Left lung (tissue), 10 donors: ENCODE results near the gene KIRREL3. TPM values are rescaled to one million over a fixed set of nuclear protein-coding genes. Genes with fewer than 3 reads are reported as not detected.

ENCODE experiments used
- ATAC-seq: fragments of 200-7000 bp; cut with Tn5 transposase; one replicate; pipeline ENCODE4 v1.9.1; 2020; ENCODE audit warnings: moderate library complexity
- DNase-seq, 4 donors: peaks; one replicate each; pipeline ENCODE4 v3.0.0-alpha.2; 2013 to 2020
- H3K27ac ChIP-seq, 2 donors: fragments of 200-600 bp; sonication (generic) in 1 of 2; one replicate each; pipeline versions ENCODE4 v1.5.0 to v1.8.0; 2020 to 2021
- H3K27me3 ChIP-seq, 2 donors: fragments of 200-600 bp; sonication (generic) in 1 of 2; one replicate each; pipeline versions ENCODE4 v1.5.0 to v1.8.0; 2020 to 2021
- H3K36me3 ChIP-seq, 2 donors: fragments of 200-600 bp; sonication (generic) in 1 of 2; one replicate each; pipeline versions ENCODE4 v1.5.0 to v1.8.0; 2020 to 2021
- H3K4me1 ChIP-seq, 2 donors: fragments of 200-600 bp; one replicate each; pipeline ENCODE4 v1.8.0; 2021
- H3K4me3 ChIP-seq, 2 donors: fragments of 200-600 bp; sonication (generic) in 1 of 2; one replicate each; pipeline versions ENCODE4 v1.5.0 to v1.8.0; 2020 to 2021; ENCODE audit warnings: mild to moderate bottlenecking in 1 of 2
- H3K9me3 ChIP-seq, 2 donors: fragments of 200-600 bp; sonication (generic) in 1 of 2; one replicate each; pipeline versions ENCODE4 v1.5.0 to v1.8.0; 2020 to 2021
- intact Hi-C, 2 donors: fragments of 100-400 bp; cut with DNase I; formaldehyde crosslinking; loops; one replicate each; pipeline versions ENCODE4 v1.11.2 to v1.14.2; 2022
- polyA plus RNA-seq, 6 donors: library from polyadenylated mRNA; unstranded; fragments of 120-200 nt; gene quantifications; one replicate each; pipeline ENCODE4 v1.2.1, GENCODE V29; 2013; ENCODE audit not compliant: insufficient read length in 6 of 6
- total RNA-seq, 2 donors: library from RNA; stranded (reverse); fragmentation: NEBNext Ultra II Directional; extraction: Animal tissue kit (Norgen Biotek cat#: 25700); gene quantifications; one replicate each; pipeline ENCODE4 v1.2.1, GENCODE V29; 2021
- TF ChIP-seq, protein P1 (sequence below), 2 donors: fragments of 200-600 bp; sonication (generic) in 1 of 2; IDR thresholded peaks; one replicate each; pipeline versions ENCODE4 v1.5.0 to v1.8.0; 2021; ENCODE audit warnings: antibody characterized with exemption in 2 of 2
- donor health status: DM: no; HTN: yes; CAD: no.
- donor health status: DM: no; HTN: no; CAD: no.

KIRREL3 gene
- total and polyA plus RNA-seq, 8 donors: 1.6 to 2.5 (median 2.0) TPM; not detected in 2

DNA sequence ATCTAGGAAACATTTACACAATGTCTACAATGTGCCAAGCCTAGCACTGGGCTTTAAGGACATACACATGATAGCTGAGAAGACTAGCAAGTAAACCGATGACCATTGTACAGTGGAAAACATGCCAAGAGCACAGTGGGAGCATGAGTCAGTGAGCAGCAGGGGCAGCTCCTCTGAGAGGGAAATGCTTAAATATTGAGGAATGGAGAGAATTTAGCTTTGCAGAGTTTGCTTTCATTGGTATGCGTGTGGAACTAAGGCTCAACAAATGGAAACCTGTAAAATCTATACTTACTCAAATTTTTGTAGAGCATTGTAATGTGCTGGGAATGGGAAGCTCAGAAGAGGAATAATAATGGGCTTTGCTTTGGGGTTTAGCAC is 362.8 kb downstream of the KIRREL3 start:
- ATAC-seq (peak; percentile 44), DNase-seq (no peak)
- TF ChIP-seq, protein P1, sequence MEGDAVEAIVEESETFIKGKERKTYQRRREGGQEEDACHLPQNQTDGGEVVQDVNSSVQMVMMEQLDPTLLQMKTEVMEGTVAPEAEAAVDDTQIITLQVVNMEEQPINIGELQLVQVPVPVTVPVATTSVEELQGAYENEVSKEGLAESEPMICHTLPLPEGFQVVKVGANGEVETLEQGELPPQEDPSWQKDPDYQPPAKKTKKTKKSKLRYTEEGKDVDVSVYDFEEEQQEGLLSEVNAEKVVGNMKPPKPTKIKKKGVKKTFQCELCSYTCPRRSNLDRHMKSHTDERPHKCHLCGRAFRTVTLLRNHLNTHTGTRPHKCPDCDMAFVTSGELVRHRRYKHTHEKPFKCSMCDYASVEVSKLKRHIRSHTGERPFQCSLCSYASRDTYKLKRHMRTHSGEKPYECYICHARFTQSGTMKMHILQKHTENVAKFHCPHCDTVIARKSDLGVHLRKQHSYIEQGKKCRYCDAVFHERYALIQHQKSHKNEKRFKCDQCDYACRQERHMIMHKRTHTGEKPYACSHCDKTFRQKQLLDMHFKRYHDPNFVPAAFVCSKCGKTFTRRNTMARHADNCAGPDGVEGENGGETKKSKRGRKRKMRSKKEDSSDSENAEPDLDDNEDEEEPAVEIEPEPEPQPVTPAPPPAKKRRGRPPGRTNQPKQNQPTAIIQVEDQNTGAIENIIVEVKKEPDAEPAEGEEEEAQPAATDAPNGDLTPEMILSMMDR (IDR thresholded peaks at IDR 0.05): no peak
- intact Hi-C loops: no loop called here
- Histone ChIP-seq H3K36me3 (no peaks in the 10 kb centered on the region), H3K27ac (no peak overlapping the region), H3K4me3 (no peak overlapping the region), H3K27me3 (peaks cover 0 to 29% of the 10 kb centered on the region in 2 donors), H3K9me3 (no peaks in the 10 kb centered on the region), H3K4me1 (no peaks in the 10 kb centered on the region)

DNA sequence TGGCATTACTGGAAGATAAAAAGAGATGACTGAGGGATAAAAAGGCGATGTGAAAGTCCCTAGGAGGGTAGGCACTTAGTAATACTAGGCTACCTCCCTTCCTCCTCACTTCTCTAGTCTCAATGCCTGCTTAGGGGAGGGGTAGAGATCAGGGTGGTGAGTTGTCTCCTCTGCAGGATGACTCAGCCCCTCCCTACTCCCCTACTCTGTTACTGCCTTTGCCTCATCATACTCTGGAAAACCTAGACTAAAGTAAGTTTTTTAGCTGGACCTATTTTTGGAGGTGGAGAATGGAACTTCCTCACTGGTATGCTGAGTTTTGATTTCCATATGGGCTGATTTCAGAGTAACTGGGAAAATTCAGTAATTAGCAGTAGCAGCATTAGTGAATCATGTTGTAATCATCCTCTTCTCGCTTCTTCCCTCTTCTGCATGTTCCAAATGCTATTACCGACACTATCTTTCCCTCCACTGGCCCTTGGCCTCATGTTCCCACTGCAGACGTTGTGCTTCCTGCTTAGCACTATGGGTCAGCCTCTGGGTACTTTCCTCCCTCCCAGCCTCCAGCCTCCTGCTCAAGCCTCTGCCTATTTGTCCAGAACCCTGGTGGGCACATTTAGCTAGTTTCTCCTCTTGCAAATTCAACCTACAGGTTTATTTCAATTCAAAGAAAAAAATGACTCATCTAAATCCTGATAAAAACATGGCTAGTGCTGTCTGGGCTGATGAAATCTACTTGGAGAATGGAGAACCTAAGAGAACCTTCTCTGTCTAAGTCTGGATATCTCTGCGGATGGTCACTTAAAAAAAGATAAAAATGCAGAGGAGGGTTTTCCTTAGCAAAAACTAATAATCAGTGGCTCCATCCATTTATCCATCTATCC is 363.4 kb downstream of the KIRREL3 start:
- no peak overlapping the region for H3K27ac ChIP-seq
- H3K4me1 ChIP-seq: no peaks in the 10 kb centered on the region
- DNase-seq: no peak
- H3K27me3 ChIP-seq: peaks cover 0 to 29% of the 10 kb centered on the region in 2 donors
- H3K9me3 ChIP-seq: no peaks in the 10 kb centered on the region
- no peak overlapping the region for H3K4me3 ChIP-seq
- intact Hi-C loops: no loop called here
- TF ChIP-seq, protein P1 (IDR thresholded peaks at IDR 0.05): no peak
- ATAC-seq: peak; percentile 48
- no peaks in the 10 kb centered on the region for H3K36me3 ChIP-seq

DNA sequence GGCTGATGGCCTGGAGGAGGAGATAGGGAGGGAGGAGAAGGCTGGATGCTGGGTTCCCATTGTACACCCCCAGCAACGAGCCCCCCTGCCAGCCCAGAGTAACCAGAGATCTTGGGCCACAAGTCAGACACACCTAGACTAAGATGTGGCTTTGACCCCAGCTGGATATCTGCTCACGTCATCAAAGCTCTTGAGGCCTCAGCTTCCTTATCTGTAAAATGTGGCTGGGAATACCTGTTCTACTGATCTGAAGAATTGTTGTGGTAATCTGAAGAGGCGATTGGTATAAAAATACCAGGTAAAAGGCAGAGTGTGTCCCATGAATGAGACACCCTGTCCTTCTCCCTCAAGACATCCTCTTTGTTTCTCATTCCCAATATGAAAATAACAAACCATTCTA is 365.1 kb downstream of the KIRREL3 start:
- TF ChIP-seq, protein P1 (IDR thresholded peaks at IDR 0.05): no peak
- no peak overlapping the region for H3K4me3 ChIP-seq
- H3K27ac ChIP-seq: no peak overlapping the region
- peaks cover 0 to 27% of the 10 kb centered on the region in 2 donors for H3K27me3 ChIP-seq
- H3K36me3 ChIP-seq: no peaks in the 10 kb centered on the region
- ATAC-seq: no peak
- intact Hi-C loops: no loop called here
- H3K4me1 ChIP-seq: no peaks in the 10 kb centered on the region
- no peaks in the 10 kb centered on the region for H3K9me3 ChIP-seq
- DNase-seq: no peak

DNA sequence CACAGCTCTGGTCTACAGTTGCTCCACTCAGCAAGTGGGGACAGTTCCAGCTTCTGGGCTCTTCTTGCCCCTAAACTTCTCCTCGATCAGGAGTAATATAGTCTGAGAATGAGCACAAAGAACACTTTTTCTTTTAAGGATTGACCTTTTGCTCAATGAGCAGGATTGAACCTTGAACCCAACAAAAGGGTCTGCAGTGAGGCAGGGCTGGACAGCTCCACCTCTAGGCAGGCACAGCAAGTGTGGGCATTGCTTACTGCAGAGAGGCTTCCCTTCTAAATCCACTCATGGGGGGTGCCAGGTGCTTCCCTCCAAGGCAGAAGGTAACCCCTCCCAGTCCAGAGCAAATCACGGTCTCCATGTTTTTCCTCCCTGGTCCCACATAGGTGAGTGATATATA is 365.6 kb downstream of the KIRREL3 start:
- intact Hi-C loops: no loop called here
- Histone ChIP-seq H3K27ac (no peak overlapping the region), H3K27me3 (peaks cover 0 to 22% of the 10 kb centered on the region in 2 donors), H3K9me3 (no peaks in the 10 kb centered on the region), H3K4me3 (no peak overlapping the region), H3K4me1 (no peaks in the 10 kb centered on the region), H3K36me3 (no peaks in the 10 kb centered on the region)
- ATAC-seq (no peak), DNase-seq (no peak)
- TF ChIP-seq, protein P1 (IDR thresholded peaks at IDR 0.05): no peak

DNA sequence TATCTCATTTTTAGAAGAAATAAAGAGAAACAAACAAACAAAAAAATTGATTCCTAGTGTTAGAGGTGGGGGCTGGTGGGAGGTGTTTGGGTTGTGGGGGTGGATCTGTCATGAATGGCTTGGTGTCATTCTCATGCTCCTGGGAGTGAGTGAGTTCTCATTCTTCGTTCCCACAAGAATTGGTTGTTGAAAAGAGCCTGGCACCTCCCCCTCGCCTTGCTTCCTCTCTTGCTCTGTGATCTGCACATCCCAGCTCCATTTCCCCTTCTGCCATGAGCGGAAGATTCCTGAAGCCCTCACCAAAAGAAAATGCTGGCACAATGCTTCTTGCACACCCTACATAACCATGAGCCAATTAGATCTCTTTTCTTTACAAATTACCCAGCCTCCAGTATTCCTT is 367.2 kb downstream of the KIRREL3 start:
- Histone ChIP-seq H3K4me3 (no peak overlapping the region), H3K9me3 (no peaks in the 10 kb centered on the region), H3K27me3 (peaks cover 0 to 16% of the 10 kb centered on the region in 2 donors), H3K36me3 (no peaks in the 10 kb centered on the region), H3K27ac (no peak overlapping the region), H3K4me1 (no peaks in the 10 kb centered on the region)
- TF ChIP-seq, protein P1 (IDR thresholded peaks at IDR 0.05): no peak
- ATAC-seq (no peak), DNase-seq (no peak)
- intact Hi-C loops: no loop called here
